Measurements from ENCODE around the gene PLXND1. TPM values are rescaled to one million over a fixed set of nuclear protein-coding genes. Genes with fewer than 3 reads are reported as not detected.

PLXND1 gene
- total RNA-seq, 1 donor from 2014 or later, result 96.5 TPM

DNA sequence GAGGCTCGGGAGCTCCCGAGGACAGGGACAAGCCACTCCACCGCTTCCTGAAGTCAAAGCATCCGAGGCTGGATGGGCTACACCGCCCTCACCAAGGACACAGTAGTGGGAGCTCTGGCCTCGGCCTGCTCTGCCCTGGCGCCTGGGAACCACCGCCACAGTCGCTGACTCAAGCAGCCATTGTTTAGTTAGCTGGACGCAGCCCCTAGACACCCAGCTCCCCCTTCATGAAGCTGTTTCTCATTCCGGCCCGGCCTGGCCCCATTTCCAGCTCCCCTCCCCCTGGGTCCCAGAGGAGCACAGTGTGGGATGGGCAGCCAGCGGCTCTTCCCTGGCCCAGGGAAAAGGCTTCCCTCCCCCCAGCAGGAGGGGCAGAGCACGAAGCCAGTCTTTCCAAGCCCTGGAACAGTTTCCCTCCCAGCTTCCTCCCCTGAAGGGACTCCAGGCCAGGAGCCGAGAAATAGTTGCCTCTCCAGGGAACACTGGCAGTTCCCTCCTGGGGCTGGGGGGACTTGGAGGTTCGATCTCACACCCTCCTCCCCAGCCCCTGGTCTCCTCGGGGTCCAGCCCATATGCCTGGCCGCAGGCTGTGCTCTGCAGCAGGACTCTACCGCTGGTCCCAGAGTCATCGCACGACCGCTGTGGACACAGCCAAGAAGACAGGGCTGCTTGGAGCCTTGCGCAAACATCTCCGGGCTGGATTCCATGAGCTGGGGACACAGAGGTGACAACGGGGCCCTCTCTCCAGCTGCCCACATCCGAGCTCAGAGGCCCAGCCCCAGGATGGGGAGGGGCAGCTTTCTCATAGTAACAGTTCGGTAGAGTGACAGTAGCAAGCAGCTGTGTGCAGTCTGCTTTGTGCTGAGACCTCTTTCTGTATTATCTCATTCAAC is 10.0 kb downstream of the PLXND1 start:
- DNase-seq (ENCODE audit: extremely low spot score in 2 of 2), result no peak
- no peaks in the 10 kb centered on the region for H3K9me3 ChIP-seq
- no peaks in the 10 kb centered on the region for H3K27me3 ChIP-seq
- TF ChIP-seq POLR2AphosphoS5 (IDR thresholded peaks at IDR 0.05; ENCODE audit: insufficient read depth in 1 of 2, low read depth in 1 of 2) (peak; percentile 75 to 87), POLR2A (IDR thresholded peaks at IDR 0.05) (no peak)
- H3K36me3 ChIP-seq, result no peaks in the 10 kb centered on the region
- peak overlapping the region; percentile 4 to 33 for H3K4me3 ChIP-seq
- intact Hi-C loops (cut with DNase I), result no loop called here
- peak overlapping the region; percentile 91 for H3K27ac ChIP-seq
- H3K4me1 ChIP-seq, result peaks cover 98% of the 10 kb centered on the region

DNA sequence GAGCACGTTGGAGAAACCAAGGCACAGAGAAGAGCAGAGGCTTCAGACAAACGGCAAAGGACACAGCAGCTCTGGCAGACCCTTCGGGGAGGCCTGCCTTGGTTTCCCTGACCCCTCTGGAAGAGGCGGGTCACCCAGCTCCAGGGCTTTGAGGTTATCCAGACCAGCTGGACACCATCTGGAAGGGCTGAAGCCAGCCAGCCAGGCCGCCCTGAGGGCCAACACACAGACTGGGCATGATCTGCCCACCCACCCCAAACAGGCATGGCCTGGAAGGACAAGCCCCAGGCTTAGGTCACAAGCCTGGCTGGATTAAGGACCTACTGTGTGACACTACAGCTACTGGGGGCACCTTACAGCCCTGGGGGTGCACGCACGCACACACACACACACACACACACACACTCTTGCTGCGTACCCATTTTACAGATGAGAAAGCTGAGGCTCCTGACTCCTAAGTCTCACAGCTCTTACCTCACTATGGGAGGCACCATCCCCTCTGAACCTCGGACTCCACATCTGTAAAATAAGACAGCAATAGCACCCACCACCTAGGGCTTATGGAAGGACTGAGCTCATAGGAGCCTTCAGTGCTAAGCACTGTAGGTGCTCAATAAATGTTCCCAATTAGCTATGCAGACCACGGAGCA is 10.8 kb downstream of the PLXND1 start:
- intact Hi-C loops (cut with DNase I), result no loop called here
- Histone ChIP-seq H3K27me3 (no peaks in the 10 kb centered on the region), H3K9me3 (no peaks in the 10 kb centered on the region), H3K36me3 (no peaks in the 10 kb centered on the region), H3K4me3 (peak overlapping the region; percentile 4 to 33), H3K4me1 (peaks cover 98% of the 10 kb centered on the region), H3K27ac (peak overlapping the region; percentile 91)
- no peak for TF ChIP-seq POLR2A (IDR thresholded peaks at IDR 0.05)
- no peak for TF ChIP-seq POLR2AphosphoS5 (IDR thresholded peaks at IDR 0.05; ENCODE audit: insufficient read depth in 1 of 2, low read depth in 1 of 2)
- TF ChIP-seq, protein P1, sequence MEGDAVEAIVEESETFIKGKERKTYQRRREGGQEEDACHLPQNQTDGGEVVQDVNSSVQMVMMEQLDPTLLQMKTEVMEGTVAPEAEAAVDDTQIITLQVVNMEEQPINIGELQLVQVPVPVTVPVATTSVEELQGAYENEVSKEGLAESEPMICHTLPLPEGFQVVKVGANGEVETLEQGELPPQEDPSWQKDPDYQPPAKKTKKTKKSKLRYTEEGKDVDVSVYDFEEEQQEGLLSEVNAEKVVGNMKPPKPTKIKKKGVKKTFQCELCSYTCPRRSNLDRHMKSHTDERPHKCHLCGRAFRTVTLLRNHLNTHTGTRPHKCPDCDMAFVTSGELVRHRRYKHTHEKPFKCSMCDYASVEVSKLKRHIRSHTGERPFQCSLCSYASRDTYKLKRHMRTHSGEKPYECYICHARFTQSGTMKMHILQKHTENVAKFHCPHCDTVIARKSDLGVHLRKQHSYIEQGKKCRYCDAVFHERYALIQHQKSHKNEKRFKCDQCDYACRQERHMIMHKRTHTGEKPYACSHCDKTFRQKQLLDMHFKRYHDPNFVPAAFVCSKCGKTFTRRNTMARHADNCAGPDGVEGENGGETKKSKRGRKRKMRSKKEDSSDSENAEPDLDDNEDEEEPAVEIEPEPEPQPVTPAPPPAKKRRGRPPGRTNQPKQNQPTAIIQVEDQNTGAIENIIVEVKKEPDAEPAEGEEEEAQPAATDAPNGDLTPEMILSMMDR (IDR thresholded peaks at IDR 0.05), result no peak
- no peak for DNase-seq (ENCODE audit: extremely low spot score in 2 of 2)

DNA sequence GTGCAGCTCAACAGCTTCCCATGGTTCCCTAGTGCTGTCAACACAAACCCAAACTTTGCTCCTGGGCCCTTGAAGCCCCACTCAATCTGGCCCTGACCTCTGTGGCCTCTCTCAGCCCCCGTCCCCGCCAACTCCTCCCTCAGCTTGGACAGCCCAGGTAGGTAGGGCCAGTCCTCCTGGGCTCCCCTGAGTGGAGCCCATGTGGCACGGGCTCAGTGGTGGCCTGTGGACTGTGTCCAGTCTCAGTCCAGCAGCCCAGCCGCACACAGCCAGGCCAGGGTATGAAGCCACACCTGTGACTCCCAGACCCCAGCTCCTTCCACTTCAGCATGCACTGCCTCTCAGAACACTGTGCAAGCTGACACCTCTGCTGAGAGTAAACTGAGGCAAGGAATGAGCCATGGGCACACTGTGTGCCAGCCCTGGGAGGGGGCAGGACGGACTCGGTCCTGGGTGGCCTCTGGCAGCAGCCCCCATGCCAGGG is 11.5 kb downstream of the PLXND1 start:
- TF ChIP-seq, protein P1 (IDR thresholded peaks at IDR 0.05), result no peak
- TF ChIP-seq POLR2A (IDR thresholded peaks at IDR 0.05), result no peak
- no peak for TF ChIP-seq POLR2AphosphoS5 (IDR thresholded peaks at IDR 0.05; ENCODE audit: insufficient read depth in 1 of 2, low read depth in 1 of 2)
- Histone ChIP-seq H3K4me1 (peaks cover 98% of the 10 kb centered on the region), H3K36me3 (no peaks in the 10 kb centered on the region), H3K9me3 (no peaks in the 10 kb centered on the region), H3K4me3 (no peak overlapping the region), H3K27ac (peak overlapping the region; percentile 91), H3K27me3 (no peaks in the 10 kb centered on the region)
- no peak for DNase-seq (ENCODE audit: extremely low spot score in 2 of 2)
- intact Hi-C loops (cut with DNase I), result no loop called here

DNA sequence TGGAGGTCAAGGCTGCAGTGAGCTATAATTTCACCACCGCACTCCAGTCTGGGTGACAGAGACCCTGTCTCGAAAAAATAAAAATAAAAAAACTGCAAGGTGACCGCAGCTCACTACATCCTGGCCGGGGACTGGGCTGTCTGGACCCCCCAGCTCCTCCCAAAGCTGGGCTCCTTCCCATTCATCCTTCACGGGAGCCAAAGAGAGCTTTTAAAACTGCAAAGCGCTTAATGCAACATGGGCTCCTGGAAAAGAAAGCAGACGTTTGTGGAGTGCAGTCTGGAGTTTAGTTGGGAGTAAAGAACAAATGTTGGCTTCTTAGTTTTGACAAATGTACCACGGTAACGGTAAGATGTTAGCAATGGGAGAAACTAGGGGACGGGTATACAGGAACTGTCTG is 12.1 kb downstream of the PLXND1 start:
- H3K27ac ChIP-seq, result peak overlapping the region; percentile 91
- no peak for DNase-seq (ENCODE audit: extremely low spot score in 2 of 2)
- intact Hi-C loops (cut with DNase I), result no loop called here
- H3K9me3 ChIP-seq, result no peaks in the 10 kb centered on the region
- H3K36me3 ChIP-seq, result no peaks in the 10 kb centered on the region
- H3K27me3 ChIP-seq, result no peaks in the 10 kb centered on the region
- no peak for TF ChIP-seq POLR2AphosphoS5 (IDR thresholded peaks at IDR 0.05; ENCODE audit: insufficient read depth in 1 of 2, low read depth in 1 of 2)
- no peak overlapping the region for H3K4me3 ChIP-seq
- H3K4me1 ChIP-seq, result peaks cover 98% of the 10 kb centered on the region

DNA sequence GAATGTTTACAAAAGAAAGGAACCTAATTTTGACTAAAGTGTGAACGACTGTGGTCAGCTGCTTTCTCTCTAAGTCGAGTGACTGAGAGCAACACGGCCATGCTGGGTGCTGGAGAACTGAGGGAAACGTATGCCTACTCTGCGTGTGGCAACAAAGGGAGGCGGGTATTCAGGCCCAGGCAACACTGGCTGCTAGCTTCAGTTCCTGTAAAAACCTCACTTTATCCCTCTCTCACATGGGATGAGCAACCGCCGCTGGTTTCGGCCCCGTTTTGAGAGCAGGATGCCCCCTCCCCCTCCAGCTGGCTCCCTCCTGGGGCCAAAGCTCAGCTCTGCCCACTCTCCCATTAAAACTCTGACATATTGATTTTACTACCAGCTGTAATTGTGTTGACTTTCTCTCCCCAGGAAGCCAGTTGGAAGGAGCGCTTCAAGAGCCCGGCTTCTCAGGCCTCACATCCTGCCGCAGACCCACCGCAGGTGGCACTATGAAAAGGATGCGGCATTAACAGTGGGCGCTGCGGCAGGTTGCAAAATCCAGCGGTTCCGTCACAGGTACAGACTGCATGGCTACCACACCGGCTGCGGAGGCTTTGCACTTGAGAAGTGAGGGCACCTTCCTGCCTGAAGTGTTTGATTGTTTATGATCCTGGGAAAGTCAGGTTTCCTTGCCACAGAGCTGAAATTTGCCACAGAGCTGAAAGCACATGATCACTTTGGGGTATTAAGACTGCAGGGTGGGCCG is 12.7 kb downstream of the PLXND1 start:
- peak overlapping the region; percentile 91 for H3K27ac ChIP-seq
- H3K4me3 ChIP-seq, result no peak overlapping the region
- H3K9me3 ChIP-seq, result no peaks in the 10 kb centered on the region
- H3K4me1 ChIP-seq, result peaks cover 98% of the 10 kb centered on the region
- no peaks in the 10 kb centered on the region for H3K27me3 ChIP-seq
- TF ChIP-seq POLR2AphosphoS5 (IDR thresholded peaks at IDR 0.05; ENCODE audit: insufficient read depth in 1 of 2, low read depth in 1 of 2), result peak in 1 of 2 donors; percentile 73
- TF ChIP-seq, protein P1 (IDR thresholded peaks at IDR 0.05), result no peak
- intact Hi-C loops (cut with DNase I), result no loop called here
- no peaks in the 10 kb centered on the region for H3K36me3 ChIP-seq
- no peak for DNase-seq (ENCODE audit: extremely low spot score in 2 of 2)
